Ascending aorta (tissue), 2 donors: ENCODE results near the gene CORO7. TPM values are rescaled to one million over a fixed set of nuclear protein-coding genes. Genes with fewer than 3 reads are reported as not detected.

Source experiments
- DNase-seq, 2 donors: peaks; one replicate each; pipeline ENCODE4 v3.0.0-alpha.2; 2019; ENCODE audit warnings: low spot score in 2 of 2
- H3K27ac ChIP-seq, 2 donors: fragments of 200-600 bp; sonication (generic); one replicate each; pipeline ENCODE4 v1.5.1; 2016 to 2017; ENCODE audit warnings: mild to moderate bottlenecking in 1 of 2
- H3K27me3 ChIP-seq: fragments of 200-600 bp; sonication (generic); one replicate; pipeline ENCODE4 v1.5.1; 2017
- H3K36me3 ChIP-seq, 2 donors: fragments of 200-600 bp; sonication (generic); one replicate each; pipeline ENCODE4 v1.5.1; 2016
- H3K4me1 ChIP-seq, 2 donors: fragments of 200-600 bp; sonication (generic); one replicate each; pipeline ENCODE4 v1.5.1; 2016 to 2017; ENCODE audit warnings: mild to moderate bottlenecking in 1 of 2
- H3K4me3 ChIP-seq, 2 donors: fragments of 200-600 bp; sonication (generic); one replicate each; pipeline ENCODE4 v1.5.1; 2016 to 2017; ENCODE audit warnings: mild to moderate bottlenecking in 1 of 2
- H3K9me3 ChIP-seq, 2 donors: fragments of 200-600 bp; sonication (generic); one replicate each; pipeline ENCODE4 v1.5.1; 2016
- intact Hi-C: fragments of 100-400 bp; cut with DNase I; formaldehyde crosslinking; loops from one replicate; pipeline ENCODE4 v1.15.1; 2023
- total RNA-seq: library from RNA; depleted of rRNA; stranded (reverse); fragments of >200 nt; gene quantifications from one replicate; pipeline ENCODE4 v1.1.0, GENCODE V29; 2016
- TF ChIP-seq, protein P1 (sequence below), 3 experiments: fragments of 200-600 bp in 2 of 3; fragments of 450-650 bp in 1 of 3; sonication (generic) in 2 of 3; IDR thresholded peaks; one replicate each; pipeline ENCODE4 v1.5.1; 2016 to 2019; ENCODE audit warnings: antibody characterized with exemption in 3 of 3, mild to moderate bottlenecking in 1 of 3, moderate library complexity in 1 of 3

Gene CORO7
- total RNA-seq, 1 donor from 2014 or later, result 41.9 TPM

DNA sequence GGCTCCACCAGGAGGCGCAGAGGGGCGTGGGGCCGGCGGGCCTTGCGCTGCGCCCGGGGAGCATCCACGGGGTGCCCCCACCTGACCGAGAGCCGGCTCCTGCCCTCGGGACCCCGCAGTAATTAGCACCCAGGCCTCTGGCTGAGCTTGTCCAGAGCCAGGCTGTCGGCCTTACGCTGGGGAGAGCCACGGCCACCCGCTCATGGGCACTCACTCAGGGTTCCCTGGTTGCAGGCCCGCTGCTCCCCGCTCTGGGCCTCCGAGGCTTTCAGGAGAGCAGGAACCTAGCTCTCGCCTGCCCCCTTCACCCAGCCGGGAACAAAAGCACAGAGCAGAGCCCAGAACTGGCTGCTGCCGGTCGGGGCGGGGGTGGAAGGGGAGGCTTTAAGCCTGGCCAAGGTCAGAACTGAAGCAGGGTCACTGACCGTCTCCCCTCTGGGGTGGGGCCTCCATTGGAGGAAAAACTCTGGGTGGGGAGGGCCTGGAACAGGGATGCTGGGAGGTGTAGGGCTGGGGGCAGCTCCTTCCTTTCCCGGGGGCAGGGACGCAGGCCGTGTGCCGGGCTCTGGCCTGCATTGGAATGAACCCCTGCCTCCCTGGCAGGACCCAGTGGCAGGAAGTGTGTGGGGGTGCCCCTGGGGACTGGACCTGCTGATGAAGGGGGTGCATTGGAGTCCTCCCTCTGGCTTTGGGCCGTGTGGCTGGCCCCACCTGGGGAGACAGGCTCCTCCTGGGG, 88.2 kb downstream of the CORO7 start:
- peak in 1 of 2 donors; percentile 86 for DNase-seq
- H3K4me3 ChIP-seq, result peak overlapping the region; percentile 53 to 61
- intact Hi-C loops, result loop anchor here (10.0 kb wide), 1 partner anchor 383 kb away; no protein-coding TSS in a partner anchor

DNA sequence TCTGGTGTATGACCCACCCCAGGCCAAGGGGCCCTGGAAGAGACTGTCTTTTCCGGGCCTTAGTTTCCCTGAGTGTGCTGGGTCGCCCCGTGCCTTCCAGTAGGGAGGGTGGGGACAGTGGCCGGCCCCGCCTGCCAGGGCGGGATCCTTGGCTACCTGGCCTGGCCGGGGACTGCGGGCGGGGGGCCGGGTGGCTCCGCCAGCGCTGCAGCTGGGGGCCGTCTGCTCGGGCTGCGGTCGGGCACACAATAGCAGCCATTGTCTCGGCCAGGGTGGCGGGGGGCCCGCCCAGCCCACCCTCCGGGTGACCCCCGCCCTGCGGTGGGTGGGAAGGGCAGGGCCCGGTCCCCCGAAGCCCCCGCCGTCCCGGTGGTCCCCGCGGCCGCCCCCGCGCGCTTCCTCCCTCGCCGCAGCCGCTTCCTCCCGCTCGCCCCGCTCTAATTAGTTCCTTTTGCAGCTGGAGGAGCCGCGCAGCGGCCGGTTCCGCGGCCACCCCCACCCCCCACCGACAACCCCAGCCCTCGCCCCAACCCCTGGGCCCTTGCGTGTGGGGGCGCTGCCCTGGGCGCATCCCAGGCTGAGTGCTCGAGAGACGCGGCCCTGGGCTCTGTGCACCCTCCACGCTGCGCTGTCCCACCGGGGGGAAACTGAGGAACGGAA, 88.9 kb downstream of the CORO7 start:
- peak overlapping the region; percentile 53 to 61 for H3K4me3 ChIP-seq
- intact Hi-C loops, result loop anchor here (10.0 kb wide), 1 partner anchor 383 kb away; no protein-coding TSS in a partner anchor
- H3K9me3 ChIP-seq, result no peaks in the 10 kb centered on the region
- TF ChIP-seq, protein P1, sequence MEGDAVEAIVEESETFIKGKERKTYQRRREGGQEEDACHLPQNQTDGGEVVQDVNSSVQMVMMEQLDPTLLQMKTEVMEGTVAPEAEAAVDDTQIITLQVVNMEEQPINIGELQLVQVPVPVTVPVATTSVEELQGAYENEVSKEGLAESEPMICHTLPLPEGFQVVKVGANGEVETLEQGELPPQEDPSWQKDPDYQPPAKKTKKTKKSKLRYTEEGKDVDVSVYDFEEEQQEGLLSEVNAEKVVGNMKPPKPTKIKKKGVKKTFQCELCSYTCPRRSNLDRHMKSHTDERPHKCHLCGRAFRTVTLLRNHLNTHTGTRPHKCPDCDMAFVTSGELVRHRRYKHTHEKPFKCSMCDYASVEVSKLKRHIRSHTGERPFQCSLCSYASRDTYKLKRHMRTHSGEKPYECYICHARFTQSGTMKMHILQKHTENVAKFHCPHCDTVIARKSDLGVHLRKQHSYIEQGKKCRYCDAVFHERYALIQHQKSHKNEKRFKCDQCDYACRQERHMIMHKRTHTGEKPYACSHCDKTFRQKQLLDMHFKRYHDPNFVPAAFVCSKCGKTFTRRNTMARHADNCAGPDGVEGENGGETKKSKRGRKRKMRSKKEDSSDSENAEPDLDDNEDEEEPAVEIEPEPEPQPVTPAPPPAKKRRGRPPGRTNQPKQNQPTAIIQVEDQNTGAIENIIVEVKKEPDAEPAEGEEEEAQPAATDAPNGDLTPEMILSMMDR (IDR thresholded peaks at IDR 0.05), result no peak
- DNase-seq, result no peak
- no peaks in the 10 kb centered on the region for H3K27me3 ChIP-seq
- peaks cover 3 to 8% of the 10 kb centered on the region in 2 donors for H3K36me3 ChIP-seq
- peak overlapping the region; percentile 93 to 94 for H3K27ac ChIP-seq
- peaks cover 50 to 66% of the 10 kb centered on the region in 2 donors for H3K4me1 ChIP-seq

More for the DNA sequence above, 88.2 kb downstream of the CORO7 start:
- peak overlapping the region; percentile 93 to 94 for H3K27ac ChIP-seq
- TF ChIP-seq, protein P1 (IDR thresholded peaks at IDR 0.05), result peak; percentile 62 to 76 (median 64)
- H3K4me1 ChIP-seq, result peaks cover 49 to 59% of the 10 kb centered on the region in 2 donors
- no peaks in the 10 kb centered on the region for H3K27me3 ChIP-seq
- H3K36me3 ChIP-seq, result peaks cover 10 to 11% of the 10 kb centered on the region in 2 donors
- H3K9me3 ChIP-seq, result no peaks in the 10 kb centered on the region

DNA sequence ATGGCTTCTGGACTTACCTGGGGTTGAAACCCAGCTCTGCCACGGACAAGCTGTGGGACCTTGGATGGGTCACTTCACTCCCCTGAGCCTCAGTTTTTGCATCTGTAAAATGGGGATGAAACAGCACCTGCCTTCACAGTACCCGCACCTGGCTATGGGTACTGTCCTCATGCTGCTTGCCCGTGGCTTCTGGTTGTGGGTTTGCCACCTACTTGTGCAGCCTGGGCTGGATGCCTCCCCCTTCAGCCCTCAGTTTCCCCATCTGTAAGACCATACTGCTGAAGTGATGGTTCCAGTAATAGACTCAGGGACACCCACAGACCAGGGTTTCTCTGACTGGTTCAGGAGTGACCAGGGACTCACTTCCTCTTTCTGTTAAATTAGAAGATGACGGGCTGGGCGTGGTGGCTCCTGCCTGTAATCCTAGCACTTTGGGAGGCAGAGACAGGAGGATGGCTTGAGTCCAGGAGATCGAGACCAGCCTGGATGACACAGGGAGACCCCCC, 91.1 kb downstream of the CORO7 start:
- Histone ChIP-seq H3K4me3 (peak overlapping the region in 1 of 2 donors; percentile 46), H3K36me3 (no peaks in the 10 kb centered on the region), H3K27me3 (no peaks in the 10 kb centered on the region), H3K4me1 (peaks cover 65 to 85% of the 10 kb centered on the region in 2 donors), H3K9me3 (no peaks in the 10 kb centered on the region), H3K27ac (peak overlapping the region; percentile 93 to 94)
- DNase-seq, result no peak
- intact Hi-C loops, result loop anchor here (2.0 to 10.0 kb wide), 2 partner anchors 15 to 381 kb away; no protein-coding TSS in a partner anchor
- TF ChIP-seq, protein P1 (IDR thresholded peaks at IDR 0.05), result no peak

DNA sequence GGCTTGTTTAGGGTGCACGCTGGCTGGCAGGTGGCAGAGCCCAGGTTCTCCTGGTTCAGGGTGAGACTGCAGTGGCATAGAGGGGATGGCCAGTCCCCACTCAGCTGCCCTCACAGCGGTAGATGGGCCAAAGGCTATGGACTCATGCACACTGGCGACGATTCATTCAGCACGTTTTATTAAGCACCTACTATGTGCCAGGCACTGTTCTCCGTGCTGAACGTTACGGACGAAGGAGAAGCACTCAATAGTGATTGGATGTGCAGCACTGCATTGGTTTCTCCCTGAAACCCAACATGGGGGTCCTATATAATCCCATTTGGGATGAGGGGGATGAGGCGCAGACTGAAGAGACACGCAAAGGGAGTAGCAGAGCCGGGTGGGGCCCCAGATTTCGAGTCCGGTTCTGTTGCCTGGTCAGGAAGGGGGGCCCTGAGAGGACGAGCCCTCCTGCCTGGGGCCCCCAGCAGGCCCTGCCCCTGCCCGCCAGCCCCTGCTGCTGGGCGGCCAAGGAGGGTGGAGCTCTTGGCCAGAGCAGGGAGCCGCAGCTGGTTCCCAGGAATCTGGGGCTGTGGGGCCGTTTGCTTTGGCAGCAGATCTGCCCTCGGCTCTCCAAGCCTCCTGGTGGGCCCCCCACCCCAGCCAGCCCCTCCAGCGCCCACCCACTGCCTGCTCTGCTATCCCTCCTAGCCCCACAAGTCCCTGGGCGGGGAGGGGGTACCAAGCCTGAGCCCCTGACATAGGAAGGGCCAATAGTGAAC, 91.7 kb downstream of the CORO7 start:
- DNase-seq, result no peak
- H3K36me3 ChIP-seq, result no peaks in the 10 kb centered on the region
- no peaks in the 10 kb centered on the region for H3K9me3 ChIP-seq
- H3K27me3 ChIP-seq, result no peaks in the 10 kb centered on the region
- TF ChIP-seq, protein P1 (IDR thresholded peaks at IDR 0.05), result no peak
- peak overlapping the region; percentile 93 to 94 for H3K27ac ChIP-seq
- H3K4me1 ChIP-seq, result peaks cover 67 to 86% of the 10 kb centered on the region in 2 donors
- intact Hi-C loops, result loop anchor here (2.0 to 10.0 kb wide), 2 partner anchors 14 to 380 kb away; no protein-coding TSS in a partner anchor
- peak overlapping the region in 1 of 2 donors; percentile 46 for H3K4me3 ChIP-seq
